Neural cell (in vitro differentiated cells): Measurements from ENCODE around the gene AGTR1. TPM values are rescaled to one million over a fixed set of nuclear protein-coding genes. Genes with fewer than 3 reads are reported as not detected.
A peak's percentile ranks its signal among the peaks of the same experiment; 100 is the strongest.

Experiments used
- H2AFZ ChIP-seq: fragments of 200-600, 300-800 bp; sonication (generic), shearing (Covaris generic); 2 replicates; pipeline ENCODE4 v1.6.0; 2014; ENCODE audit warnings: low read depth, mild to moderate bottlenecking, antibody characterized with exemption, low read length, moderate library complexity
- H3F3A ChIP-seq: fragments of 200-600 bp; shearing (Covaris generic); 2 replicates; pipeline ENCODE4 v1.6.1; 2016; ENCODE audit warnings: mild to moderate bottlenecking, moderate library complexity, mixed read lengths, antibody characterized with exemption, low read length; ENCODE audit not compliant: insufficient read depth, poor library complexity, severe bottlenecking
- H3K27ac ChIP-seq: fragments of 200-600, 300-800 bp; sonication (generic), shearing (Covaris generic); 2 replicates; pipeline ENCODE4 v1.5.1; 2014; ENCODE audit warnings: mild to moderate bottlenecking, low read length, moderate library complexity
- H3K27me3 ChIP-seq: fragments of 300-800, 200-600 bp; sonication (generic), shearing (Covaris generic); 2 replicates; pipeline ENCODE4 v1.6.0; 2014; ENCODE audit warnings: mild to moderate bottlenecking, low read depth, low read length, moderate library complexity; ENCODE audit not compliant: insufficient read depth
- H3K36me3 ChIP-seq: fragments of 300-800, 200-600 bp; sonication (generic), shearing (Covaris generic); 2 replicates; pipeline ENCODE4 v1.5.1; 2014; ENCODE audit warnings: mild to moderate bottlenecking, antibody characterized with exemption, low read length, moderate library complexity; ENCODE audit not compliant: insufficient read depth
- H3K4me2 ChIP-seq: fragments of 300-800, 200-600 bp; sonication (generic), shearing (Covaris generic); 2 replicates; pipeline ENCODE4 v1.6.0; 2014; ENCODE audit warnings: mild to moderate bottlenecking, low read length
- H3K4me3 ChIP-seq: fragments of 300-800, 200-600 bp; sonication (generic), shearing (Covaris generic); 2 replicates; pipeline ENCODE4 v1.5.1; 2014; ENCODE audit warnings: mild to moderate bottlenecking, low read length, moderate library complexity
- H3K79me2 ChIP-seq: fragments of 200-600 bp; shearing (Covaris generic); replicated peaks from 2 replicates; pipeline ENCODE4 v1.6.0; 2014; ENCODE audit warnings: mild to moderate bottlenecking, low read length, moderate library complexity; ENCODE audit not compliant: insufficient read depth
- H3K9ac ChIP-seq: fragments of 300-800, 200-600 bp; sonication (generic), shearing (Covaris generic); 2 replicates; pipeline ENCODE4 v1.6.1; 2016; ENCODE audit warnings: mild to moderate bottlenecking, low read length, mixed read lengths
- H3K9me2 ChIP-seq: fragments of 200-600 bp; shearing (Covaris generic); 2 replicates; pipeline ENCODE4 v1.6.1; 2016; ENCODE audit warnings: mild to moderate bottlenecking, low read length, mixed read lengths; ENCODE audit not compliant: insufficient read depth
- H3K9me3 ChIP-seq: fragments of 200-600, 300-800 bp; sonication (generic), shearing (Covaris generic); 2 replicates; pipeline ENCODE4 v1.6.1; 2016; ENCODE audit warnings: mild to moderate bottlenecking, mixed run types, low read length, moderate library complexity, mixed read lengths
- H4K20me1 ChIP-seq: fragments of 200-600 bp; shearing (Covaris generic); 2 replicates; pipeline ENCODE4 v1.6.1; 2016; ENCODE audit warnings: mild to moderate bottlenecking, mixed run types; ENCODE audit not compliant: insufficient read depth
- CTCF ChIP-seq: fragments of 450-650 bp; IDR thresholded peaks from 2 replicates; pipeline ENCODE4 v1.5.1; 2014; ENCODE audit warnings: antibody characterized with exemption, mild to moderate bottlenecking, moderate library complexity; ENCODE audit not compliant: poor library complexity, severe bottlenecking
- EP300 ChIP-seq: fragments of 450-650 bp; conservative IDR thresholded peaks from 2 replicates; pipeline ENCODE4 v1.6.1; 2014; ENCODE audit warnings: antibody characterized with exemption, mild to moderate bottlenecking, moderate library complexity; ENCODE audit not compliant: poor library complexity, severe bottlenecking
- POLR2AphosphoS5 ChIP-seq: IDR thresholded peaks from 2 replicates; pipeline ENCODE4 v1.6.1; 2012
- RAD21 ChIP-seq: fragments of 450-650 bp; conservative IDR thresholded peaks from 2 replicates; pipeline ENCODE4 v1.6.1; 2014; ENCODE audit warnings: antibody characterized with exemption, mild to moderate bottlenecking, moderate library complexity
- REST ChIP-seq: IDR thresholded peaks from 2 replicates; pipeline ENCODE4 v1.6.1; 2012; ENCODE audit warnings: borderline replicate concordance
- SMC3 ChIP-seq: fragments of 450-650 bp; conservative IDR thresholded peaks from 2 replicates; pipeline ENCODE4 v1.6.1; 2014; ENCODE audit warnings: antibody characterized with exemption, mild to moderate bottlenecking, moderate library complexity; ENCODE audit not compliant: poor library complexity
- TAF1 ChIP-seq: IDR thresholded peaks from 2 replicates; pipeline ENCODE4 v1.6.1; 2012; ENCODE audit warnings: low read depth
- polyA plus RNA-seq: library from polyadenylated mRNA; depleted of rRNA; stranded (reverse); fragments of >200 nt; gene quantifications from 2 replicates; pipeline ENCODE4 v1.2.3, GENCODE V29; 2014

Gene AGTR1
- polyA plus RNA-seq, 1 donor from 2014 or later = 1.3 TPM

GRCh38 chr3:148789146-148789545 is 91.4 kb downstream of the AGTR1 start:
- Histone ChIP-seq H3K27me3 (no peaks in the 10 kb centered on the region), H3K27ac (peak overlapping the region; percentile 67), H3K9me2 (no peaks in the 10 kb centered on the region), H3K4me3 (peak overlapping the region; percentile 46), H3K9ac (no peak overlapping the region), H3K4me2 (peak overlapping the region; percentile 7), H3K79me2 (no peaks in the 10 kb centered on the region), H2AFZ (no peak overlapping the region), H3F3A (no peaks in the 10 kb centered on the region), H3K36me3 (no peaks in the 10 kb centered on the region), H3K9me3 (no peaks in the 10 kb centered on the region), H4K20me1 (no peaks in the 10 kb centered on the region)
- TF ChIP-seq REST (peak; percentile 99), CTCF (no peak), POLR2AphosphoS5 (peak; percentile 75), TAF1 (no peak), RAD21 (peak; percentile 12), EP300 (peak; percentile 55)

GRCh38 chr3:148789906-148790305 is 92.2 kb downstream of the AGTR1 start:
- Histone ChIP-seq H4K20me1 (no peaks in the 10 kb centered on the region), H3K27ac (peak overlapping the region; percentile 67), H3K27me3 (no peaks in the 10 kb centered on the region), H3F3A (no peaks in the 10 kb centered on the region), H2AFZ (no peak overlapping the region), H3K79me2 (no peaks in the 10 kb centered on the region), H3K9me3 (no peaks in the 10 kb centered on the region), H3K36me3 (no peaks in the 10 kb centered on the region), H3K9me2 (no peaks in the 10 kb centered on the region), H3K4me3 (no peak overlapping the region), H3K9ac (no peak overlapping the region), H3K4me2 (no peak overlapping the region)
- no peak for TF ChIP-seq TAF1
- no peak for TF ChIP-seq RAD21
- no peak for TF ChIP-seq CTCF
- no peak for TF ChIP-seq REST
- TF ChIP-seq SMC3 = no peak
- no peak for TF ChIP-seq POLR2AphosphoS5
